HG03066 (cell line): ENCODE data around the gene ERG28.
A peak's percentile ranks its signal among the peaks of the same experiment; 100 is the strongest.

Experiments
- ATAC-seq: cut with Tn5 transposase; IDR thresholded peaks from one replicate; pipeline ENCODE4 v1.9.1; 2021; ENCODE audit warnings: low read depth; ENCODE audit not compliant: unreplicated experiment

Gene ERG28

GRCh38 chr14:75660238-75660629 lies 442 bp downstream of the ERG28 start:
- no peak for ATAC-seq

GRCh38 chr14:75658957-75659356 lies 1.7 kb downstream of the ERG28 start:
- no peak for ATAC-seq

DNA sequence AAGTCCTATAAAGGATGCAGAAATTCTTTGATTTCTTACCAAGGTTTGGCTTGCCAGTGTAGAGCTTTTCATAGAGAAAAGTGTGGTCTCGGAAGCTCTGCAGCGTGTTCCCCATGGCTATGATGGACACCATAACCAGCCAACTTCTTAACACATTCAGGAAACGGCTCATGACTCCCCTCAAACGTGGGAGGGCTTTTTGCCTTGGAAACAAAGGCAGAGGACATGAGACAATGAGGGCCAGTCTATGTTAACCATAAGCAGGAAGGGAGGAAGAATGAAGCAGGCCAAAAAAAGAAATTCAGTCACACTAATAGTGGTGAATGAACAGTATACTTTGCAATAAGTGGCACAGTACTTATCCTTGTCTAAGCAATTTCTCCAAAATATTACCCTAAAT lies 3.3 kb downstream of the ERG28 start:
- no peak for ATAC-seq

GRCh38 chr14:75655235-75655634 lies 5.4 kb downstream of the ERG28 start:
- ATAC-seq: no peak

- ATAC-seq: peak; percentile 60
These were observed 6.4 kb downstream of the ERG28 start for GRCh38 chr14:75654127-75654732.

DNA sequence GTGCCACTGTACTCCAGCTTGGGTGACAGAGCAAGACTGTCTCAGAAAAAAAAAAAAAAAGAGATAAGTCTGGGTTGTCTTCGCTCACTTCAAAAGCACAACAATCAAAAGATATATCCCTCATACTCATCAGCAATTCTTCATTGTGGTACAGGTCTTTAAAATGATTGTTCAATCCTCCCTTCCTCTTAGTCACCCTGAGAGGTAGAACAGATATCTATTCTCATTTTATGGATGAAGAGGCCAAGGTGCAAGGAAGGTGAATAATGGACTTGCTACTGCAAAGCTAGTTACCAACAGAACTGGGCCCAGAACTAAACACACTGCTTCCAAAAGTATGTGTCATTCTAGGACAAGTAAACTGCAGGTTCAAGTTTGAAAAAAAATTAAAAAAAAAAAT lies 7.1 kb downstream of the ERG28 start:
- ATAC-seq: no peak

- ATAC-seq: no peak
These were observed 10.2 kb downstream of the ERG28 start for GRCh38 chr14:75650253-75651058.

DNA sequence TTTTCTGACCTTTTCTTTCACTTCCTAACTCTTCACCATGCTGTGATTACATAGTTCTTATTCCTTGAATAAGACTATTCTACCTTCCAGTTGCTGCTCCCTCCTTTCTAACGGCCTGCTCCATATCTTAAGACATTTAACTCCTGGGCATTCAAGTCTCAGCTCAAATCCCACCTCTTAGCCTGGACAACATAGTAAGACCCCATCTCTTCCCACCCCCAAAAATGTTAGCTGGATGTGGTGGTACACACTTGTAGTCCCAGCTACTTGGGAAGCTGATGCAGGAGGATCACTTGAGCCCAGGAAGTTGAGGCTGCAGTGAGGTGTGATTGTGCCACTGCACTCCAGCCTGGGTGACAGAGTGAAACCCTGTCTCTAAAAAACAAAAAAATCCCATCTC lies 10.9 kb downstream of the ERG28 start:
- no peak for ATAC-seq

GRCh38 chr14:75649337-75649736 lies 11.3 kb downstream of the ERG28 start:
- no peak for ATAC-seq

DNA sequence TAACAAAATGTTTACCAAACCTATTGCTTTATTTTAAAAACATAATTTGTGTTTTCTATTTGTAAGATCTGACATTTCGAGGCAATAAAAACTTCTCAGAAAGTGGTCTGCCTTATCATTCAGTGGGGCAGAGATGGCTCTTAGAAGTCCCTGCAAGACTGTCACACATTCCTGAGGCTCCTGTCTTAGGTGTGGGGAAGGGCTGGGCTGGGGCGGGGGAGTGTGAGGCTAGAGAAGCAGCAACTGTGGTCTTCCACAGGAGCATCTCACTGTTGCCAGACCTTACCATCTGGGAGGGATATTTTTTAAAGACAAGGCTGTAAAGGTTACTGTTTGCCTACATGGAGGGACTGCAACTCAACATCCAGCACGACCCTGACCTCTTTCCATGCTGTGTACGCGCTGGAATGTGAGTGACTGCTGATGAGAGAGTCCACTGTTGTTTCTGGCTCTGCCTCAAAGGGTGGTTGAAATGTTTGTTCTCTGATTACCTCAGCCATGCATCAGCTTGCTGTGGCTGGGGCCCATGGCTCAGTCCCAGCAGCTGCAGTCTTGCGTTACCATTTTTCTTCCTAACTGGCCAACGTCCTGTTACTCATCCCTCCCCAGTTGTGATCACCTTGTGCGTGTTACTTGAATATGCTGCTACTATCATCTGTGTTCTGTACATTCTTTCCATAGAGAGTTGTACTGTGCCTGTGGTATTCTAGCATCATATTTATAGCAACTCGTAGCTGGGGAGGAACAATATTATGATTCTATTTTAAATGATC lies 12.4 kb downstream of the ERG28 start:
- ATAC-seq: no peak

GRCh38 chr14:75647640-75648039 lies 13.0 kb downstream of the ERG28 start:
- no peak for ATAC-seq

GRCh38 chr14:75646762-75647161 lies 13.9 kb downstream of the ERG28 start:
- ATAC-seq: no peak

GRCh38 chr14:75645056-75645455 lies 15.6 kb downstream of the ERG28 start:
- no peak for ATAC-seq

DNA sequence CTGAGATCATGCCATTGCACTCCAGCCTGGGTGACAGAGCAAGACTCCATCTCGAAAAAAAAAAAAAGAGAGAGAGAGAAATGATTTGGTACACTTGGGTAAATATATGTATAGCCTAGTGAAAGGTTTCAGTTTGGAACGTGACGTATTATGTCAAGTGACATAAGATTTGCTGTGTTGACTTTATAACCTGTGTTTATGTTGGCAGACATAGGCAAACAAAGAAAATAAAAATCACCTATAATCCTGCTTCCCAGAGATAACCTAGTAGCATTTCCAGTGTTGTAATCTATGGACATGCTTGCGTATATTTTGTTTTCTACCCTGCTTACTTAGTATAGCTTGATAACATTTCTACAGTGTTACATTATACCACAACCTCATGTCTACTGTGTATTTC lies 16.7 kb downstream of the ERG28 start:
- no peak for ATAC-seq

- no peak for ATAC-seq
These were observed 19.8 kb downstream of the ERG28 start for GRCh38 chr14:75640876-75641275.

DNA sequence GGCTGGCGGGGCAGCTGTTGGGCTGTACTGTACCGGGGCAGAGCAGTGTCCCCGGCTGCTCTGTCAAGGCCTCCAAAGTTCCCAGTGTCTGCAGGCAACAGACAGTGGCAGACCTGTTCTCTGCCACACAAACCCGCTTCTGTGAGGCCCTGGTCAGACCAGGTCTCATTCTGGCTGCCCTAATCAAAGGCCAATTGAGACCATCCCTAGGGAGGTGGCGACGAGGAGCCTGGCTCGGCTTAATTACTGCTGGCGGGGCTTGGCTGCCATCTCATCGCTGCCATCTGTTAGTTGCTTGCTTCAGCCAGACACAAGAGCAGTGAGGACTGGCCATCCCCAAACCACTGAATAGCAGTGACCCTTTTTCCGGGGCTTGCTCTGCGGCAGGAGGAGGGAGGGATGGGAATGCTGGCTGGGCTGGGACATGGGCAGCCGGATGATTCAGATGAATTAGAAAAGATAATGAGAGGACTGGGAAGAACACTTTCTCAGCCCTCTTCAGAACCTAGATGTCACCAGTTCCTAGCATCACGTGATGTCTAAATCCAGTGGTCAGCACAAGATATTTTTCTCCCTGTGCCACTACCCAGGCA lies 24.5 kb downstream of the ERG28 start:
- ATAC-seq: no peak

- ATAC-seq: no peak
These were observed 25.8 kb downstream of the ERG28 start for GRCh38 chr14:75634848-75635247.

GRCh38 chr14:75631453-75631831 lies 29.2 kb downstream of the ERG28 start:
- no peak for ATAC-seq

- ATAC-seq: no peak
These were observed 29.8 kb downstream of the ERG28 start for GRCh38 chr14:75630695-75631452.

DNA sequence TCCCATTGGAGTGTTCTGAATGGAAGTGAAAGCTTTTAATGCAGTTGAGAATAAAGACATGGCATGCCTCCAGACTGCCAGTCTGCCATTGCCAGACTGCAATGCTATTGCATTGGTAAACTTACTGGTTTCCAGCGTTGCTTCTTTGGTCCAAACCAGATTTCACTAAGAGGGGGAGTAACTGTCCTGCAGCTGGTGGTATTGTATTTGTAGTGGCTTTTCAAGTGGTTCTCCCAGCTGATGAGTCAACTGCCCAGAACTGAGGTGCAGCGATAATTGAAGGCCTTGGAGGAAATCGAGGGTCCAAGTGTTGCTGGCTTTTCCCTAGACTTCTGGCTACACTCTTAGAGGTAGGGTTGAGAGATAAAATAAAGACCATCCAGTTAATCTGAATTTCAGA lies 31.9 kb downstream of the ERG28 start:
- ATAC-seq: no peak

DNA sequence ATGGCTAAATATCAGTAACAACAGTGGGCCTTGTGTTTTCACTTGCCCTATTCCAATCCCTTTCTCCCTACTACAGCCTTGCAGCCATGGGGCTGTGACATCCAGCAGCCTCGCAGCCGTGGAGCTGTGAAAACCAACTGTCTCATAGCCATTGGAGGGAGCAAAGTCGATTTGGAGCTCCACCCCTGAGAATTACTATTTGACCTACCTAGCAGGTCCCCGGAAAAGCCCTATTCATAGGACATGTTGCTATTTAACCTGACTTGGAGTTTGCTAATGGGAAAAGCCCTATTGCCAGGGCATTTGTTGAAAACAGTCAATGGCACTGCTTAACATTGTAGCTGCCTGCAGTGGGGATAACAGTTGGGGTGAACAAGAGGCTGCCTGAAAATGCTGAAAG lies 33.3 kb downstream of the ERG28 start:
- ATAC-seq: no peak
